HL-60 (cell line): ENCODE results near the gene CMTM1.

Source experiments
- CTCF ChIP-seq: IDR thresholded peaks from one replicate; pipeline ENCODE4 v1.5.1; 2011; ENCODE audit warnings: low read length, control low read depth, inconsistent platforms; ENCODE audit not compliant: insufficient read depth
- GABPA ChIP-seq: IDR thresholded peaks from 2 replicates; pipeline ENCODE4 v1.6.1; 2012; ENCODE audit warnings: low read depth
- POLR2AphosphoS5 ChIP-seq: IDR thresholded peaks from 2 replicates; pipeline ENCODE4 v1.6.1; 2012; ENCODE audit warnings: low read depth
- REST ChIP-seq: IDR thresholded peaks from 2 replicates; pipeline ENCODE4 v1.6.1; 2012; ENCODE audit warnings: low read depth; ENCODE audit not compliant: insufficient replicate concordance
- SPI1 ChIP-seq: IDR thresholded peaks from 2 replicates; pipeline ENCODE4 v1.6.1; 2012; ENCODE audit warnings: low read depth, mild to moderate bottlenecking, borderline replicate concordance

- TF ChIP-seq CTCF: no peak
- TF ChIP-seq POLR2AphosphoS5: no peak
- no peak for TF ChIP-seq GABPA
- TF ChIP-seq SPI1: no peak
- TF ChIP-seq REST: no peak
Measured at GRCh38 chr16:66562409-66562808, 3.8 kb upstream of the CMTM1 start.
